GM19455 (cell line): ENCODE data around the gene VPS18.
A peak's percentile ranks its signal among the peaks of the same experiment; 100 is the strongest.

Experiments used
- ATAC-seq: cut with Tn5 transposase; IDR thresholded peaks from one replicate; pipeline ENCODE4 v1.9.1; 2021; ENCODE audit not compliant: unreplicated experiment

VPS18 gene

GRCh38 chr15:40932649-40933516 lies 38.6 kb downstream of the VPS18 start:
- no peak for ATAC-seq

- ATAC-seq = no peak
Measured at GRCh38 chr15:40933517-40933902, 39.3 kb downstream of the VPS18 start.

- ATAC-seq = no peak
Measured at GRCh38 chr15:40934457-40934856, 40.2 kb downstream of the VPS18 start.

- ATAC-seq = no peak
Measured at GRCh38 chr15:40936234-40936708, 42.0 kb downstream of the VPS18 start.

- no peak for ATAC-seq
Measured at GRCh38 chr15:40936709-40937666, 42.7 kb downstream of the VPS18 start.

GRCh38 chr15:40937762-40938535 lies 43.7 kb downstream of the VPS18 start:
- no peak for ATAC-seq

- no peak for ATAC-seq
Measured at GRCh38 chr15:40938536-40938870, 44.3 kb downstream of the VPS18 start.

- no peak for ATAC-seq
Measured at GRCh38 chr15:40940296-40940801, 46.1 kb downstream of the VPS18 start.

- ATAC-seq = no peak
Measured at GRCh38 chr15:40941068-40941527, 46.8 kb downstream of the VPS18 start.

- peak; percentile 65 for ATAC-seq
Measured at GRCh38 chr15:40941528-40942336, 47.5 kb downstream of the VPS18 start.

- no peak for ATAC-seq
Measured at GRCh38 chr15:40942337-40942854, 48.1 kb downstream of the VPS18 start.

- ATAC-seq = no peak
Measured at GRCh38 chr15:40942878-40943277, 48.6 kb downstream of the VPS18 start.

GRCh38 chr15:40943764-40944365 lies 49.6 kb downstream of the VPS18 start:
- ATAC-seq = no peak

GRCh38 chr15:40944510-40945296 lies 50.5 kb downstream of the VPS18 start:
- no peak for ATAC-seq

GRCh38 chr15:40948706-40949473 lies 54.6 kb downstream of the VPS18 start:
- no peak for ATAC-seq

GRCh38 chr15:40949756-40950207 lies 55.5 kb downstream of the VPS18 start:
- no peak for ATAC-seq

- no peak for ATAC-seq
Measured at GRCh38 chr15:40951764-40952163, 57.5 kb downstream of the VPS18 start.
